HG02840 (cell line): Measurements from ENCODE around the gene HGS.

Source experiments
- ATAC-seq: cut with Tn5 transposase; IDR thresholded peaks from one replicate; pipeline ENCODE4 v1.9.1; 2021; ENCODE audit warnings: mild to moderate bottlenecking, moderate library complexity, moderate number of reproducible peaks; ENCODE audit not compliant: unreplicated experiment, low FRiP score

HGS gene

GRCh38 chr17:81703747-81704654 is 20.2 kb downstream of the HGS start:
- ATAC-seq = peak; percentile 9

GRCh38 chr17:81705518-81706231 is 21.9 kb downstream of the HGS start:
- no peak for ATAC-seq

GRCh38 chr17:81706232-81706611 is 22.4 kb downstream of the HGS start:
- ATAC-seq = no peak

- ATAC-seq = no peak
Measured at GRCh38 chr17:81706757-81707624, 23.2 kb downstream of the HGS start.

DNA sequence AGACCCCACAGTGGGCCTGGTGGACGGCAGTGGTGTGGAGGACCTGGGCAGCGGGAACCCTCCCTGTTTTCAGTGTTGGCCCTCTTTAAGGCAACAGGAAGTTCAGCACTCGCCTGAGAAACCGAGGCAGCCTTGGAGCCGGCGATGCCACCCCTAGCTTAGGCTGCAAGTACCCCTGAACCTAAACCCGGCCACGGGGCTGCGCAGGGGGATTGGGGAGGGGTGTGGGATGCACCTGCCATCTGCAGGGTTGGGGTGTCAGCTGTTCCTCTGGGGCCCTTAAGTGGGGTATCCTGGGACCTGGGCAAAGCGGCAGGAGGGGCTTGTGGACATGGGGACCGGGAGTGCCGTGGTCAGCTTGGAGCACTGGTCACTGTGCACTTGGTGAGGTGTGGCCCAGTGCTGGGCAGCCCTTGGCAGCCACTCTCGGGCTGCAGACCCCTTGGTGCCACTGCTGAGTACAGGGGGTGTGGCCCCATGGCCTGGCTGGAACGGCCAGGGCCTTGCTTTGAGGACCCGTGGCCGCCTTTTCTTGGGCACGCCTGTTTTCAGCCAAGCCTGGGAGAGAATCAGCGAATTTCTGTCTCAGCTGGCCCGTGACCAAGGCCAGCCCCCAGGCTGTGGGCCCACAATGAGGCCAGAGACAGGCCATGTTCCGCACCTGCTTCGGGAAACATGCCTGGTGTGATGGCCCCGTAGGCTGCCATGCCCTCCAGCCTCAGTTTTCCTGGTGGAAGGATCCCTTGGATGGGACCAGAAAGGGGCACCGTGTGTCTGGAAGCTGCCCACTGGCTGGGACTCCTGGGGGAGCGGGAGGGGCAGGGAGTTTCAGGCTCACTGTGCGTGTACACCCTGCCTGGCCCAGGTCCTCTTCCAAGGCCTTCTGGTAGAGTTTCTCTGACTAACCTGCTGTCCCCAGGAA is 24.2 kb downstream of the HGS start:
- no peak for ATAC-seq

DNA sequence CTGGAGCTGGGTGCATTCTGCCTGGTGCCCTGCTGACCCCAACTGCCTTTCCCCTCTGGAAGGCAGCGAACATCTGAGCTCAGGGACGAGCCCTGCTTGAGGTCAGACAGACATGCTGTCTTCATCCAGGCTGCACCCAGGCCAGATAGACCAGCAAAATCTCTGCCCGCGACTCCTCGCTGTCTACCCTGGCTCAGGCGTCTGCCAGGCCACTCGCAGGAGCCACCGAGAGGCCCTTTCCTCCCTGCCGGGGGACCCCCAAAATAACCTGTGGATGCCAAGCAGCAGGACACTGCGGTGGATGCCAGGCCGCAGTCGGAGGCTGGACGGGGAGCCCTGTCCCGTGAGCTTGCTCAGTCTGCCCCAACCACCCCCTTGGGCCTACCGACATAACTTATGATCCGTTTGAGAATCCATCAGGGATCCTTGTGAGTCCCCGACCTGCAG is 25.0 kb downstream of the HGS start:
- no peak for ATAC-seq

- ATAC-seq = no peak
Measured at GRCh38 chr17:81710514-81711308, 26.9 kb downstream of the HGS start.

- ATAC-seq = peak; percentile 62
Measured at GRCh38 chr17:81711814-81712467, 28.1 kb downstream of the HGS start, which contains the start of gene SLC25A10. TSS of gene SLC25A10 (plus strand) at chr17:81712284. CDS start at chr17:81712427, 143 bp downstream.

- ATAC-seq = no peak
Measured at GRCh38 chr17:81712468-81713003, 28.7 kb downstream of the HGS start.

GRCh38 chr17:81713004-81713555 is 29.3 kb downstream of the HGS start:
- ATAC-seq = no peak

- no peak for ATAC-seq
Measured at GRCh38 chr17:81713556-81714411, 30.0 kb downstream of the HGS start.

GRCh38 chr17:81714412-81715106 is 30.7 kb downstream of the HGS start:
- ATAC-seq = no peak

- no peak for ATAC-seq
Measured at GRCh38 chr17:81715107-81715871, 31.5 kb downstream of the HGS start.

DNA sequence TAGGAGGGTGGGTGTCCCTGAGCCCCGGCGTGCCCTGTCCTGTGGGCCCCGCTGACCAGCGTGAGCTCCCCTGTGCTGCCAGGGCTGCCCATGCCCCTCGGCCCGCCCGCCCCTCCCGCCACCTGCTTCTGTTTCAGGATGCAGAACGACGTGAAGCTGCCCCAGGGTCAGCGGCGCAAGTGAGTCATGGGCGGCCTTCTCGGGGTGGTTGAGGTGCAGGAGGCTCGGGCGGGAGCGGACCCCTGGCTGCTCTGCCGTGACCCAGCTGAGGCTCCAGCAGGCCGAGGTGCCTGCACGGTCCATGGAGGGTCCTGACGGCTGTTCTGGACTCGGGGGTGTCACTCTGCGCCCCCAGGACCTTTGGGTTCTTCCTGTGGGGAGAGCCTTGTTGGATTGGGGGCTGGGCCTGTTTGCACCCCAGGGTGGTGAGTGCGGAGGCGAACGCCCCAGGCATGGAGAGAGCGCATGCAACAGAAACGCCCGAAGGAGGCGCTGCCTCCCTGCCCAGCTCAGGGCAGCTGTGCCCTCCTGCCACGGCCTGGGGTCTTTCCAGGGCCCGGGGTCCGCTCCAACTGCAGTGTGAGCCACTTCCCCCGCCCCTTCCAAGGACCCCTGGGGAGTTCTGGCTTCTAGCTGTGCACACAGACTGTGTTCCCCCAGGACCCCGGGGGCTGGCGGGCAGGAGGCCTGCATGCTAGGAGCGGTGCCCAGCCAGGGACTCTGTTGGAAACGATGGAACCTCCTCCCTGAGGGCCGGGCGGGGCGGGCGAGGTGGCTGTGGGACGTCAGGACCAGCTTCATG is 32.3 kb downstream of the HGS start:
- ATAC-seq = no peak

GRCh38 chr17:81716674-81716996 is 32.8 kb downstream of the HGS start:
- ATAC-seq = no peak
